GM23338 (cell line): ENCODE measurements around the gene PRR33. TPM values are rescaled to one million over a fixed set of nuclear protein-coding genes. Genes with fewer than 3 reads are reported as not detected.

ENCODE experiments used
- ATAC-seq: fragments of 200-7000 bp; cut with Tn5 transposase; 3 replicates; pipeline ENCODE4 v1.9.1; 2020
- DNase-seq: peaks from one replicate; pipeline ENCODE4 v3.0.0-alpha.2; 2015; ENCODE audit warnings: low spot score
- H2AFZ ChIP-seq: fragments of 200-600 bp; sonication (generic); 2 replicates; pipeline ENCODE4 v1.8.0; 2016; ENCODE audit warnings: antibody characterized with exemption, mild to moderate bottlenecking, moderate library complexity
- H3F3A ChIP-seq: fragments of 200-600 bp; sonication (generic); replicated peaks from 2 replicates; pipeline ENCODE4 v1.8.0; 2017; ENCODE audit warnings: antibody characterized with exemption, mixed run types, low read depth
- H3K27ac ChIP-seq: fragments of 200-600 bp; sonication (generic); 2 replicates; pipeline ENCODE4 v1.6.1; 2016; ENCODE audit warnings: low read depth
- H3K27me3 ChIP-seq: fragments of 200-600 bp; sonication (generic); 2 replicates; pipeline ENCODE4 v1.8.0; 2016; ENCODE audit warnings: mild to moderate bottlenecking, mixed run types, moderate library complexity; ENCODE audit not compliant: insufficient read depth
- H3K36me3 ChIP-seq: fragments of 200-600 bp; sonication (generic); 2 replicates; pipeline ENCODE4 v1.8.0; 2016; ENCODE audit warnings: mild to moderate bottlenecking; ENCODE audit not compliant: insufficient read depth
- H3K4me1 ChIP-seq: fragments of 200-600 bp; sonication (generic); 2 replicates; pipeline ENCODE4 v1.8.0; 2016; ENCODE audit warnings: mild to moderate bottlenecking, moderate library complexity; ENCODE audit not compliant: insufficient read depth
- H3K4me2 ChIP-seq: fragments of 200-600 bp; sonication (generic); 2 replicates; pipeline ENCODE4 v1.7.1; 2017; ENCODE audit warnings: mixed run types
- H3K4me3 ChIP-seq: fragments of 200-600 bp; sonication (generic); 2 replicates; pipeline ENCODE4 v1.6.1; 2016; ENCODE audit warnings: mixed run types
- H3K79me2 ChIP-seq: fragments of 200-600 bp; sonication (generic); replicated peaks from 2 replicates; pipeline ENCODE4 v1.8.0; 2017; ENCODE audit warnings: mild to moderate bottlenecking; ENCODE audit not compliant: insufficient read depth
- H3K9me2 ChIP-seq: fragments of 200-600 bp; sonication (generic); 2 replicates; pipeline ENCODE4 v1.8.0; 2017; ENCODE audit not compliant: insufficient read depth
- H4K20me1 ChIP-seq: fragments of 200-600 bp; sonication (generic); replicated peaks from 2 replicates; pipeline ENCODE4 v1.8.0; 2017; ENCODE audit warnings: mild to moderate bottlenecking; ENCODE audit not compliant: insufficient read depth
- H3K27ac Mint-ChIP-seq: 2 replicates; pipeline ENCODE4 v1.8.0; 2020; ENCODE audit warnings: inconsistent platforms, mild to moderate bottlenecking, moderate library complexity, mixed read lengths
- H3K27me3 Mint-ChIP-seq: 3 replicates; pipeline ENCODE4 v1.8.0; 2022; ENCODE audit warnings: low read depth, mild to moderate bottlenecking, moderate library complexity, mixed read lengths, inconsistent platforms; ENCODE audit not compliant: insufficient read depth, poor library complexity
- H3K36me3 Mint-ChIP-seq: 3 replicates; pipeline ENCODE4 v1.8.0; 2021; ENCODE audit warnings: low read depth, mild to moderate bottlenecking, inconsistent platforms, moderate library complexity, mixed read lengths
- H3K4me1 Mint-ChIP-seq: 3 replicates; pipeline ENCODE4 v1.8.0; 2020; ENCODE audit warnings: mild to moderate bottlenecking, inconsistent platforms, mixed read lengths
- H3K4me3 Mint-ChIP-seq: 3 replicates; pipeline ENCODE4 v1.8.0; 2021; ENCODE audit warnings: moderate library complexity, mild to moderate bottlenecking, inconsistent platforms, mixed read lengths
- H3K9me3 Mint-ChIP-seq: 3 replicates; pipeline ENCODE4 v1.8.0; 2020; ENCODE audit warnings: moderate library complexity, mild to moderate bottlenecking, inconsistent platforms, mixed read lengths
- ZNF114 ChIP-seq: fragments of 250-450 bp; sonication (Bioruptor Pico); IDR thresholded peaks from 2 replicates; pipeline ENCODE4 v1.5.0; 2020; ENCODE audit warnings: mild to moderate bottlenecking, moderate library complexity
- polyA plus RNA-seq: library from polyadenylated mRNA; unstranded; fragments of >200 nt; fragmentation: Nextera tagmentation; extraction: Ambion mirVana; gene quantifications from 2 replicates; pipeline ENCODE4 v1.2.1, GENCODE V29; 2016
- total RNA-seq: library from RNA; depleted of rRNA; stranded (reverse); fragments of >200 nt; shearing (Covaris generic); gene quantifications from 2 replicates; pipeline ENCODE4 v1.2.3, GENCODE V29; 2014
- TF ChIP-seq, protein P1 (sequence below): IDR thresholded peaks from 2 replicates; pipeline ENCODE4 v1.6.1; 2016; ENCODE audit warnings: antibody characterized with exemption
- TF ChIP-seq, protein P2 (sequence below): IDR thresholded peaks from one replicate; pipeline ENCODE4 v1.6.1; 2018; ENCODE audit warnings: antibody characterized with exemption; ENCODE audit not compliant: unreplicated experiment
- TF ChIP-seq, protein P3 (sequence below), 2 experiments: fragments of 200-600 bp in 1 of 2; sonication (generic) in 1 of 2; conservative IDR thresholded peaks; 2 replicates each; pipeline versions ENCODE4 v1.5.1 to v1.6.1; 2016 to 2017; ENCODE audit warnings: antibody characterized with exemption in 2 of 2, low read depth in 2 of 2, mild to moderate bottlenecking in 2 of 2, moderate library complexity in 1 of 2

Gene PRR33
- total and polyA plus RNA-seq, 2 experiments from 2014 or later, result not detected

DNA sequence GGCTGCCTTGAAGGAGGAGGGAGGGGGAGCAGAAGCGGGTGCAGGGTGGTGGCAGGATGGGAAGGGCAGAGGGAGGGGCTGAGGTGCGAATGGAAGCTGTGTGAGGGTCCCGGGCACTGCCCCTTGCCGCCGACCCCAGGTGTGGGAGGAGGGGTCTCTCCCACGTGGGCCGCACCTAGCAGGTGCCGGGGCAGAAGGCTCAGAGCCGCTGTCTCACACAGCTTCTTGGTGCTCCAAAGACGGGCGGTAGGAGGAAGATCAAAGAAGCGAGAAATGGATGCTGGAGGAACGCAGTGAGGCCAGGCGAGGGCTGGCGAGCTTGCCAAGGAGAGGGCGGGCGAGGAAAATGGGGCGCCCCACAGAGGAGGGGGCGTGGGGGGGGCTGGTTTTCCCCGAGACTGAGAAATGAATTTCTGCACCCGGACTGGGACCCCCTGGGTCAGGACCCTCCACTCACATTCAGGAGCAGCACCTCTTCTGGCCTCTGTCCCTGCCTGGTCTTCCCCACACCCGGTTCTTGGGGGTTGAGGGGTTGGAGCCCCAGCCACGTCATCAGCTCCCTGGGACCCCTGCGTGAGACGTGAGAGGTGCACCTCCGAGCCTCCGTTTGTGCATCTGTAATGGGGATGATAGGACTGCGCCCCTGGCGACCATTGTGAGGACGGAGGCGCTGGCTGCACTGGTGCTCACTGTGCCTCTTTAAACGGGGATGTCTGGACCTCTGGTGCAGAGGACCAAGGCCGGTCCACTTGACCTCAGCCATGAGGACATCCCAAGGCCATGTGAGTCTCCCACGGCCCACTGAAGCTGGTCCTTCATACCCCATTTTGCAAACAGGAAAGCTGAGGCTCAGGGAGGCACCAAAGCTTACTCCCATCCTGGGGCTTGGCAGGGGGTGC lies 22.0 kb downstream of the PRR33 start:
- H3K9me3 Mint-ChIP-seq, result no peaks in the 10 kb centered on the region
- ATAC-seq, result peak; percentile 51

DNA sequence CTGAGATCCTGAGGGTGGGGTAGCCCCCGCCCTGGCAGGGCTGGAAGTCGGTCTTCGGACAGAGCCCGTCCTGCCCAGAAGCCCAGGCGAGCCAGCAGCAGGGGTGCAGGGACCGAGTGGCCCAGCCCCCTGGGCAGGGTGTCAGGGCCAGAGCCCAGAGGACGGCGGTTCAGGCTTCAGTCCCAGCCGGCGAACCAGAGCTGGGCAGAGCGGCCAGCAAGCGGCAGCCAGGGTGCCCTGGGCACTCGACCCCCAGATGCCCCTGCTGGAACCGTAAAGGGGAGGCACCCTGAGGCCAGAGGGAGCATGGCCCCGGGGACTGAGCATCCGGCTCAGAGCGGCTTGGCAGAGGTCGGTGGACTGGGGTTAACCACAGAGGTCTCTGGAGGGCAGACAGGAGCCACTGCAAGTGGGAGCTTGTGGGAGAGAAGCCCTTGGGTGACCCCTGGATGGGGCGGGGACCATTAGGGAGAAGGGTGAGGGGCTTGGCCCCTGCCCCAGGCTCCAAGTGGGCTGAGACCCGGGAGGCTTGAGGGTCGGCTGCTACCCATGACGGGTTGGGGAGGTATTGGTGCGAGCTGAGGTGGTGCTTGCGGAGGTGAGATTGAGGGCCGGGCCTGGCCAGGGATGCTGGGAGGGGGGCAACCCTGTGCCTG lies 22.9 kb downstream of the PRR33 start:
- no peaks in the 10 kb centered on the region for H3F3A ChIP-seq
- H3K27me3 ChIP-seq, result no peaks in the 10 kb centered on the region
- Mint-ChIP-seq H3K9me3 (no peaks in the 10 kb centered on the region), H3K27ac (no peak overlapping the region), H3K4me1 (peaks cover 2% of the 10 kb centered on the region; the same call in 1 of the 3 replicates), H3K27me3 (peaks cover 8% of the 10 kb centered on the region), H3K4me3 (no peak overlapping the region), H3K36me3 (no peaks in the 10 kb centered on the region)
- H2AFZ ChIP-seq, result no peak overlapping the region
- H3K9me2 ChIP-seq, result no peaks in the 10 kb centered on the region
- DNase-seq, result no peak
- no peaks in the 10 kb centered on the region for H4K20me1 ChIP-seq
- TF ChIP-seq, protein P1, sequence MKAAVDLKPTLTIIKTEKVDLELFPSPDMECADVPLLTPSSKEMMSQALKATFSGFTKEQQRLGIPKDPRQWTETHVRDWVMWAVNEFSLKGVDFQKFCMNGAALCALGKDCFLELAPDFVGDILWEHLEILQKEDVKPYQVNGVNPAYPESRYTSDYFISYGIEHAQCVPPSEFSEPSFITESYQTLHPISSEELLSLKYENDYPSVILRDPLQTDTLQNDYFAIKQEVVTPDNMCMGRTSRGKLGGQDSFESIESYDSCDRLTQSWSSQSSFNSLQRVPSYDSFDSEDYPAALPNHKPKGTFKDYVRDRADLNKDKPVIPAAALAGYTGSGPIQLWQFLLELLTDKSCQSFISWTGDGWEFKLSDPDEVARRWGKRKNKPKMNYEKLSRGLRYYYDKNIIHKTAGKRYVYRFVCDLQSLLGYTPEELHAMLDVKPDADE, result no peak
- no peak for TF ChIP-seq ZNF114 (CRISPR knock-in tag)
- H3K4me1 ChIP-seq, result no peaks in the 10 kb centered on the region
- no peak overlapping the region for H3K27ac ChIP-seq
- no peaks in the 10 kb centered on the region for H3K36me3 ChIP-seq
- no peak overlapping the region for H3K4me2 ChIP-seq
- H3K79me2 ChIP-seq, result no peaks in the 10 kb centered on the region
- H3K4me3 ChIP-seq, result no peak overlapping the region
- no peak for ATAC-seq

More for the DNA sequence above, 22.0 kb downstream of the PRR33 start:
- Mint-ChIP-seq H3K4me3 (no peak overlapping the region), H3K36me3 (no peaks in the 10 kb centered on the region), H3K27me3 (peaks cover 8% of the 10 kb centered on the region), H3K4me1 (peaks cover 2% of the 10 kb centered on the region; the same call in 1 of the 3 replicates), H3K27ac (no peak overlapping the region)
- Histone ChIP-seq H3K27me3 (no peaks in the 10 kb centered on the region), H3K4me2 (no peak overlapping the region), H3F3A (no peaks in the 10 kb centered on the region), H3K4me3 (no peak overlapping the region), H3K27ac (no peak overlapping the region), H3K36me3 (no peaks in the 10 kb centered on the region), H4K20me1 (no peaks in the 10 kb centered on the region), H3K79me2 (no peaks in the 10 kb centered on the region), H2AFZ (no peak overlapping the region), H3K4me1 (no peaks in the 10 kb centered on the region), H3K9me2 (no peaks in the 10 kb centered on the region)
- DNase-seq, result peak; percentile 31
- TF ChIP-seq, protein P2, sequence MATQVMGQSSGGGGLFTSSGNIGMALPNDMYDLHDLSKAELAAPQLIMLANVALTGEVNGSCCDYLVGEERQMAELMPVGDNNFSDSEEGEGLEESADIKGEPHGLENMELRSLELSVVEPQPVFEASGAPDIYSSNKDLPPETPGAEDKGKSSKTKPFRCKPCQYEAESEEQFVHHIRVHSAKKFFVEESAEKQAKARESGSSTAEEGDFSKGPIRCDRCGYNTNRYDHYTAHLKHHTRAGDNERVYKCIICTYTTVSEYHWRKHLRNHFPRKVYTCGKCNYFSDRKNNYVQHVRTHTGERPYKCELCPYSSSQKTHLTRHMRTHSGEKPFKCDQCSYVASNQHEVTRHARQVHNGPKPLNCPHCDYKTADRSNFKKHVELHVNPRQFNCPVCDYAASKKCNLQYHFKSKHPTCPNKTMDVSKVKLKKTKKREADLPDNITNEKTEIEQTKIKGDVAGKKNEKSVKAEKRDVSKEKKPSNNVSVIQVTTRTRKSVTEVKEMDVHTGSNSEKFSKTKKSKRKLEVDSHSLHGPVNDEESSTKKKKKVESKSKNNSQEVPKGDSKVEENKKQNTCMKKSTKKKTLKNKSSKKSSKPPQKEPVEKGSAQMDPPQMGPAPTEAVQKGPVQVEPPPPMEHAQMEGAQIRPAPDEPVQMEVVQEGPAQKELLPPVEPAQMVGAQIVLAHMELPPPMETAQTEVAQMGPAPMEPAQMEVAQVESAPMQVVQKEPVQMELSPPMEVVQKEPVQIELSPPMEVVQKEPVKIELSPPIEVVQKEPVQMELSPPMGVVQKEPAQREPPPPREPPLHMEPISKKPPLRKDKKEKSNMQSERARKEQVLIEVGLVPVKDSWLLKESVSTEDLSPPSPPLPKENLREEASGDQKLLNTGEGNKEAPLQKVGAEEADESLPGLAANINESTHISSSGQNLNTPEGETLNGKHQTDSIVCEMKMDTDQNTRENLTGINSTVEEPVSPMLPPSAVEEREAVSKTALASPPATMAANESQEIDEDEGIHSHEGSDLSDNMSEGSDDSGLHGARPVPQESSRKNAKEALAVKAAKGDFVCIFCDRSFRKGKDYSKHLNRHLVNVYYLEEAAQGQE, result no peak
- TF ChIP-seq, protein P3, sequence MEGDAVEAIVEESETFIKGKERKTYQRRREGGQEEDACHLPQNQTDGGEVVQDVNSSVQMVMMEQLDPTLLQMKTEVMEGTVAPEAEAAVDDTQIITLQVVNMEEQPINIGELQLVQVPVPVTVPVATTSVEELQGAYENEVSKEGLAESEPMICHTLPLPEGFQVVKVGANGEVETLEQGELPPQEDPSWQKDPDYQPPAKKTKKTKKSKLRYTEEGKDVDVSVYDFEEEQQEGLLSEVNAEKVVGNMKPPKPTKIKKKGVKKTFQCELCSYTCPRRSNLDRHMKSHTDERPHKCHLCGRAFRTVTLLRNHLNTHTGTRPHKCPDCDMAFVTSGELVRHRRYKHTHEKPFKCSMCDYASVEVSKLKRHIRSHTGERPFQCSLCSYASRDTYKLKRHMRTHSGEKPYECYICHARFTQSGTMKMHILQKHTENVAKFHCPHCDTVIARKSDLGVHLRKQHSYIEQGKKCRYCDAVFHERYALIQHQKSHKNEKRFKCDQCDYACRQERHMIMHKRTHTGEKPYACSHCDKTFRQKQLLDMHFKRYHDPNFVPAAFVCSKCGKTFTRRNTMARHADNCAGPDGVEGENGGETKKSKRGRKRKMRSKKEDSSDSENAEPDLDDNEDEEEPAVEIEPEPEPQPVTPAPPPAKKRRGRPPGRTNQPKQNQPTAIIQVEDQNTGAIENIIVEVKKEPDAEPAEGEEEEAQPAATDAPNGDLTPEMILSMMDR (conservative IDR thresholded peaks at IDR 0.05; ENCODE audit: low read depth in 2 of 2), result 0 out of 4 replicates have a peak, but pooled peaks of 1 of the 2 experiments have one; percentile 23
